GM12875 (cell line): Measurements from ENCODE around the gene CORIN.

Experiments
- H3K4me3 ChIP-seq: one replicate; pipeline ENCODE4 v1.5.1; 2011; ENCODE audit warnings: low read depth, low read length, control low read depth
- TF ChIP-seq, protein P1 (sequence below): IDR thresholded peaks from 2 replicates; pipeline ENCODE4 v1.5.1; 2011; ENCODE audit warnings: low read depth, mild to moderate bottlenecking, control low read depth, inconsistent platforms, low read length, moderate library complexity, borderline replicate concordance; ENCODE audit not compliant: insufficient read depth

Gene CORIN

GRCh38 chr4:47647029-47647428, 190.8 kb downstream of the CORIN start:
- no peak overlapping the region for H3K4me3 ChIP-seq
- TF ChIP-seq, protein P1, sequence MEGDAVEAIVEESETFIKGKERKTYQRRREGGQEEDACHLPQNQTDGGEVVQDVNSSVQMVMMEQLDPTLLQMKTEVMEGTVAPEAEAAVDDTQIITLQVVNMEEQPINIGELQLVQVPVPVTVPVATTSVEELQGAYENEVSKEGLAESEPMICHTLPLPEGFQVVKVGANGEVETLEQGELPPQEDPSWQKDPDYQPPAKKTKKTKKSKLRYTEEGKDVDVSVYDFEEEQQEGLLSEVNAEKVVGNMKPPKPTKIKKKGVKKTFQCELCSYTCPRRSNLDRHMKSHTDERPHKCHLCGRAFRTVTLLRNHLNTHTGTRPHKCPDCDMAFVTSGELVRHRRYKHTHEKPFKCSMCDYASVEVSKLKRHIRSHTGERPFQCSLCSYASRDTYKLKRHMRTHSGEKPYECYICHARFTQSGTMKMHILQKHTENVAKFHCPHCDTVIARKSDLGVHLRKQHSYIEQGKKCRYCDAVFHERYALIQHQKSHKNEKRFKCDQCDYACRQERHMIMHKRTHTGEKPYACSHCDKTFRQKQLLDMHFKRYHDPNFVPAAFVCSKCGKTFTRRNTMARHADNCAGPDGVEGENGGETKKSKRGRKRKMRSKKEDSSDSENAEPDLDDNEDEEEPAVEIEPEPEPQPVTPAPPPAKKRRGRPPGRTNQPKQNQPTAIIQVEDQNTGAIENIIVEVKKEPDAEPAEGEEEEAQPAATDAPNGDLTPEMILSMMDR: no peak

DNA sequence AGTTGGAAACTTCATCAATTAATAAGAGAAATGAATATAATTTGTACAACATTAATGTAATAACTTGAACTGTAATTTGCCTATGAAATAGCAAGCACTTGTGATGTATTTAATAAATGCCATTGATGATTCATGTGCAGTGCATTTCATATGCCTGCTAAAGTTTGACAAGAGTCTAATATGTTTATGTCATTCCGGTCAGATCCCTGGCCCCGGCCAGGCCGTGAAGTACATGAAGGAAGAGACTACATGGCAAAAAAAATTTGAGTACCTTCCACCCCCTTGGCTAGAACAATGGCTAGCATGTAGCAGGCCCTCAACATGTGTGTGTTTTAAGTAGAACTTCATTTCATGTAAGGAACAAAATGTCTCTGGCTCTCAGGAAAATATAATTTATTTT, 191.5 kb downstream of the CORIN start:
- TF ChIP-seq, protein P1: no peak
- H3K4me3 ChIP-seq: no peak overlapping the region

DNA sequence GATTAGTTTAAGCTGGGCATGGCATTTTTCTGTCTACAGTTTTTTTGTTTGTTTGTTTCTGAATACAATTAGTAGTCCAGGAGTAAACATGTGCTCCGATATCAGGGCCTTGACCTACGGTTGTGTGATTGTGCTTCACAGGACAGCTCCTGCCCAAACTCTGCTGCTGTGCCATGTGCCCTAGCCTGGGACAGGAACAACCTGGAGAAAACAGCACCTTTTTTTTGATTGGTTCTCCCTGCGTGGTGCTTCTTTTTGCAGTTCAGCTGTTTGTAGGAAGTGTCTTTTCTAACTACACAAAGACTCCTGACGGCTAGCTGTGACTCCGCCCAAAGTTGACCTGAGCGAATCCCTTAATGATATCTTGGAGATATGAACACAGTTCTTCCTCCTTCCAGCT, 194.0 kb downstream of the CORIN start:
- H3K4me3 ChIP-seq: no peak overlapping the region
- TF ChIP-seq, protein P1: no peak

DNA sequence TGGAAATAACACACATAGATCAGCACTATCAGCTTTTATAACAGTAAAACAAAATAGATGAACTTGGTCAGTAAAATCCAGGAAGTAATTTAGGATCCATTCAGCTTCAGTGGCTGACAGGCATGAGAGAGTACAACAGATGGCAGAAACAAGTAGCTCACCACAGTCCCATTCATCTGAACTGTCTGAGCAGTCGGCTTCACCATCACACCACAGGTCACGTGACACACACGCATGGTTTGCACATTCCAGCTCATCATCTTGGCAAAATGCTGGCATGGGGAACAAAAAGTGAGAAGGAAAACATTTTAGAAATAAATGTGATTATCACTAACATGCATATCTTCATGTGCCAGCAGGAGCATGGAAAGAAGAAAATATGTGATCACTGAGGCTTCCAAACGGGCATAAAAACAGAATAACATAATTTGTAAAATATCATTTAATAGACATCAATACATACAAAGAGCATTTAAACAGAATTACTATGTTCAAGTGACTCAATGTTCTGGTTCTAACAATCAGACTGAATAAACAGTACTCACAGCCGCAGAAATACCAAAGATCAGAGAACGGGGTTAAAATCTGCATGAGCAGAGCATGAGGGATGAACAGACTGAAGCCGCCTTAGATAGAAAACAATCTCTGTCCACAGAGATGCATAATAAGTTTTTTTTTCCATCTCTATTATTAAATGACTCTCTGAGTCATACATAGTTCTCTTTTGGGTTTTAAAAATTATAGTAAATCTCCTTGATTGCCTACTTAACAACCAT, 194.7 kb downstream of the CORIN start:
- no peak overlapping the region for H3K4me3 ChIP-seq
- TF ChIP-seq, protein P1: no peak

GRCh38 chr4:47642191-47642830, 195.6 kb downstream of the CORIN start:
- H3K4me3 ChIP-seq: no peak overlapping the region
- TF ChIP-seq, protein P1: no peak

GRCh38 chr4:47641755-47642154, 196.1 kb downstream of the CORIN start:
- TF ChIP-seq, protein P1: no peak
- H3K4me3 ChIP-seq: no peak overlapping the region

DNA sequence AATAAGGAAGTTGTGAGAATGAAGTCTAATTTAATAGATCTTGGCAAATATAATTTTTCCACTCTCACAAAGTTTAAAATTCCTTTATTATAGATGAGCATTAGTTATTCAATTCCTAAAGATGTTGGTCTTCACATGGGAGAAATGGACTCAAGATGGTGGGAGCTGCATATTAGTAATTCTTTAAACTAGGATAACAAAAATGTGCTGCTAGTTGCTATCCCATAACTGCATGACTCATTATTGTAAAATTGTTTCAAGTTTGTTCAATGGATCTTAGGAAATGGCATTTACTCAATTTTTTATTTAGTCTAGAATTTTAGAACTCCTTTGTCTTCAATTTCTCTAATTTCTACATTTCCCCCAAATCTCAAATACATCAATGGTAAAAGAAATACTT, 197.0 kb downstream of the CORIN start:
- H3K4me3 ChIP-seq: no peak overlapping the region
- TF ChIP-seq, protein P1: no peak
